ENCODE results near the gene HOXC6. TPM values are rescaled to one million over a fixed set of nuclear protein-coding genes. Genes with fewer than 3 reads are reported as not detected.

HOXC6 gene
- total and polyA plus RNA-seq, 2 experiments from 2014 or later, result not detected

- DNase-seq (ENCODE audit: low spot score) (no peak), ATAC-seq (no peak)
- Mint-ChIP-seq H3K36me3 (ENCODE audit: low read depth) (no peaks in the 10 kb centered on the region; the same call in 2 of the 3 replicates), H3K27me3 (ENCODE audit: insufficient read depth, low read depth, poor library complexity) (peaks cover 97% of the 10 kb centered on the region), H3K4me1 (peaks cover 15% of the 10 kb centered on the region), H3K9me3 (peaks cover 7% of the 10 kb centered on the region; the same call in 2 of the 3 replicates), H3K27ac (no peak overlapping the region), H3K4me3 (no peak overlapping the region)
- peaks cover 100% of the 10 kb centered on the region for H3K27me3 ChIP-seq (ENCODE audit: insufficient read depth)
- H3K79me2 ChIP-seq (replicated peaks; ENCODE audit: insufficient read depth), result no peaks in the 10 kb centered on the region
- H3K27ac ChIP-seq (ENCODE audit: low read depth), result no peak overlapping the region
- no peak overlapping the region for H3K4me3 ChIP-seq
- H3K9me2 ChIP-seq (ENCODE audit: insufficient read depth), result no peaks in the 10 kb centered on the region
- no peak overlapping the region for H3K4me2 ChIP-seq
- peaks cover 14% of the 10 kb centered on the region; the same call in 1 of the 2 replicates for H3K4me1 ChIP-seq (ENCODE audit: insufficient read depth)
- peaks cover 37% of the 10 kb centered on the region for H4K20me1 ChIP-seq (replicated peaks; ENCODE audit: insufficient read depth)
- TF ChIP-seq ZNF462 (CRISPR knock-in tag; IDR thresholded peaks at IDR 0.05) (no peak), EZH2 (IDR thresholded peaks at IDR 0.05; ENCODE audit: low read depth, unreplicated experiment) (peak; percentile 31), POLR2AphosphoS5 (IDR thresholded peaks at IDR 0.05; ENCODE audit: low read depth) (no peak), EZH2phosphoT487 (IDR thresholded peaks at IDR 0.05; ENCODE audit: unreplicated experiment) (no peak), STAT1 (IDR thresholded peaks at IDR 0.05; ENCODE audit: unreplicated experiment) (no peak), ZNF331 (CRISPR knock-in tag; IDR thresholded peaks at IDR 0.05; ENCODE audit: low read depth) (no peak)
- H2AFZ ChIP-seq, result no peak overlapping the region
- H3F3A ChIP-seq (replicated peaks; ENCODE audit: low read depth), result peaks cover 15% of the 10 kb centered on the region; the same call in 1 of the 2 replicates
- H3K36me3 ChIP-seq (ENCODE audit: insufficient read depth), result no peaks in the 10 kb centered on the region
Observed at GRCh38 chr12:54038284-54038870, 10.1 kb downstream of the HOXC6 start.

All from GM23338 (cell line).